Sciatic nerve (tissue), 2 donors: ENCODE measurements around the gene PDE6C. TPM values are rescaled to one million over a fixed set of nuclear protein-coding genes. Genes with fewer than 3 reads are reported as not detected.
"Not testable (repeated sequence)": the region's sequence is repeated elsewhere in the genome, so short reads cannot be mapped to it uniquely, and the experiment has no call there.

Source experiments
- ATAC-seq: fragments of 200-7000 bp; cut with Tn5 transposase; one replicate; pipeline ENCODE4 v1.9.1; 2020; ENCODE audit warnings: mild to moderate bottlenecking, moderate library complexity
- DNase-seq: peaks from one replicate; pipeline ENCODE4 v3.0.0-alpha.2; 2020; ENCODE audit warnings: low spot score
- intact Hi-C: fragments of 100-400 bp; cut with DNase I; formaldehyde crosslinking; loops from one replicate; pipeline ENCODE4 v1.14.2; 2022
- total RNA-seq: library from RNA; stranded (reverse); fragmentation: NEBNext Ultra II Directional; extraction: Animal tissue kit (Norgen Biotek cat#: 25700); gene quantifications from one replicate; pipeline ENCODE4 v1.2.1, GENCODE V29; 2021
- donor health status: DM: no; HTN: no; CAD: no.
- donor health status: DM: no; HTN: no; CAD: no.

The PDE6C gene
- total RNA-seq, 1 donor from 2014 or later = not detected

DNA sequence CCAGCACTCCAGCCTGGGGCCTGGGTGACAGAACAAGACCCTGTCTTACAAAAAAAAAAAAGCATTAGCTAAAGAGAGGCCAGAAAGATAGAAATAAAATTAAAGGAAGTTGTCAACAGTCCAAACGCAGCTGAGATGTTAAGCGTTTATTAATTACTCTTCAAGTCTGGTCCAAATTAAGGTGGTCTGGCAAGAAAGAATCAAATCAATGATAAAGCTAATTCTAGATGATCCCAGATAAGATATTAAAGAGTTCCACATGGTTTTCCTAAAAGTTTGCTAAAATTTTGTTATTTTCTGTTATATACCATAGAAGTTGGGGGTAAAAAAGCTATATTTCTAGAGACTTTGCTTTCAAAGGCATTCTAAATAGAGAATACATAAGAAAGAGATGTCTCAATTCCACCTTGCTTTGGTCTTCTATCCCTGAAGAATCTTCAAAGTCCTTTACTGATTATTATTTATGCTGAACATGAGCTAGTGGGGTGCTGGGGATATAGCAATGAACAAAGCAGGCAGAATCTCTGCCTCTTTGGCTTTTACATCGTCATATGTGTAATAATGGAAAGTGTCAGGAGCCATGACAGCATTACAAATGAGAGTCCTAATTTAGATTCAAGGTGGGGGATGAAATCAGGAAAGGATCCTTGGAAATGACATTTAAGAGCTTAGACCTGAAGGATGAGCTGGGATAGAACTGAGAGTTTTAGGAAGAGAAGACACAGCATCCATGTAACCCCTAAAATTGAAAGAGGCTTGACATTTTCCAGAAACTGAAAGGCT, 66.7 kb downstream of the PDE6C start:
- DNase-seq = no peak
- intact Hi-C loops = no loop called here
- no peak for ATAC-seq

DNA sequence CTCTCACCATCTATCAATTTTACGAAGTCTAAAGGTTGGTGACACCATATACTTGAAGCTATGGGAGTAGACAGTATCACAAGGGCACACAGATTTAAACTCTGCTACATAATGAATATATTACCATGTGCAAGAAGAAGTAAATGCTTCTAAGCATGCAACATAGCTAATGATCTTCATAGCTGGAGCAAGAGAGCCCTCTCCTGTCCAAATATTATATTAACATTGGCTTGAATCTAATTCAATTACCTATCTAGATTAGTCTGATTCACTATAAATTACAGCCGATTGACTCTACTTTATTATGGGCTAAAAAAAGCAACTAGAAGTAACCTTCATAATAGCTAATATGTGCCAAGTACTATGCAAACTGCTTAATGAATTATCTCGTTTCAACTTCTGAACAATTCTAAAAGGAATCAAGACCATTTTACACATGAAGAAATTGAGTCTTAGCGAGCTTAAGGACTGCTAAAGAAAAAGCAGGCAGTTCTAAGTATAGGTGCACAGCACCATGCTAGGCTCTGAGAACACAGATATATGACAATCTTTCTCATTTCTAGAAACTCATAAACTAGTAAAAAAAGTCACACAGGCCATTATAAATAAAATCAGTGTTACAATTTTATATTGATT, 68.2 kb downstream of the PDE6C start:
- DNase-seq (no peak), ATAC-seq (no peak)
- intact Hi-C loops = no loop called here

DNA sequence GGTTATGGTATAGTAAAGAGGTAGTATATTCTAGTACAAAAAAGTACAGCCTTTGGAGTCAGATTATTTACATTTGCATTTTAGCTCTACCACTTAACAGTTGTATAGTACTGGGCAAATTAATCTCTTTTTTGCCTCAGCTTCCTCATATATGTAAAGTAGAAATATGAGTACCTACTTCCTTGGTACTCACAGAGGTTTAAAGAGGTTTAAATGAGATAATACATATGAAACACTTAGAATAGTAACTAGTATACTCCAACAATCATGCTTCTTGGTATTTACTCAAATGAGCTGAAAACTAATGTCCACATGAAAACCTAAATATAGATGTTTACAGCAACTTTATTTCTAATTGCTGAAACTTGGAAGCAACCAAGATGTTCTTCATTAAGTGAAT, 75.4 kb downstream of the PDE6C start:
- ATAC-seq (no peak), DNase-seq (no peak)
- intact Hi-C loops = no loop called here

DNA sequence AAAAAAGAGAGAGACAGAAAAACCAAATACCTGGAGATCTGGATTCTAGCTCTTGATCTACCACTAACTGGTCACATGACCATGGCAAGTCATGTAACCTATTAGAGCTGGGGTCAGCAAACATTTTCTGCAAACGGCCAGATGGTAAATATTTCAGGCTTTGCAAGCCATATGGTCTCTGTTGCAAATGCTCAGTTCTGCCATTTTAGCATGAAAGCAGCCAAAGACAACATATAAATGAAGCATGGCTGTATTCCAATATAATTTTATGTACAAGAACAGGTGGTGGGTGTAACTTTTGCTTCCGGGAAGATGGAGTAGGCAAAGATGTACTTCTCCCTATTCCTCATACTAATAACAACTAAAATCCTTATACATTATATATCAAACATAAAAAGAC, 83.4 kb downstream of the PDE6C start:
- ATAC-seq (no peak), DNase-seq (no peak)
- intact Hi-C loops = no loop called here

DNA sequence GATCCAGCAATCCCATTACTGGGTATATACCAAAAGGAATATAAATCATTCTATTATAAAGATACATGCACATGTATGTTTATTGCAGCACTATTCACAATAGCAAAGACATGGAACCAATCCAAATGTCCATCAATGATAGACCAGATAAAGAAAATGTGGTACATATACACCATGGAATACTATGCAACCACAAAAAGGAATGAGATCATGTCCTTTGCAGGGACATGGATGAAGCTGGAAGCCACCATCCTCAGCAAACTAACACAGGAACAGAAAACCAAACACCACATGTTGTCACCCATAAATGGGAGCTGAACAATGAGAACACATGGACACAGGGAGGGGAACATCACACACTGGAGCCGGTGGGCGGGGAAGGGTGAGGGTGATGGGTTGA, 84.2 kb downstream of the PDE6C start:
- intact Hi-C loops, DNase-seq, ATAC-seq: not testable (repeated sequence)

DNA sequence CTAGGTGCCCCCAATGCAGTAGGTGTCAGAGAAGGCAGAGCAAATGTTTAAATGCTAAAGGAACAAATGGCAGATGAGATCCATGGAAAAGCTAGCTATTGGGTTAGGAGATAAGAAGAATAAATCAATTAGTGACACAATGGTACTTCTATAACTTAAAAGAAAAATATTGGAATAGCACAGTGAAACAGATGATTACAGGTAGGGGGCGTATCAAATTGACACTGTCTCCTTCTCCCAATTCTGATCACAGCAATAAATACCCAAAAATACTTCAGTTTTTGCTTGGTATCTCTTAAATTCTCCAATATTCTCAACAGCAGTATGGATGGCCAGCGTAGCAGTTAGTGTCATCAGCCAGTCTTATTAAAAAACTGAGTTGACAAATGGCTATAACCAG, 84.9 kb downstream of the PDE6C start:
- no peak for ATAC-seq

DNA sequence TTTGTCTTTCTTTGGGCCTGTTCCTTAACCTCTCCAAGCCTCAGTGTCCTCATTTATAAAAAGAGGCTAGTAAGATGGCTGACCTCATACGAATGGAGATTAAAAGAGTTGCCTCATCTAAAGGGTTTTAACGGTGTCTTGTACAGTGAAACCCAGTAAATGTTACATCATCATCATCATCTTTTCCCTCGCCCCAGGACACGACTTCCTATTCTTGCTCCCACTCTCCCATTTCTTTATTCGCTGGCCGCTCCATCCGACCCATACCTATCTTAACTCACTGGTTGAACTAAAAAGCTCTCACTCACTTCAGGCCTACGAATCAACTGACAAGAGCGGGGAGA, 89.5 kb downstream of the PDE6C start:
- intact Hi-C loops = no loop called here
- ATAC-seq (peak; percentile 27), DNase-seq (no peak)

More for the DNA sequence above, 84.9 kb downstream of the PDE6C start:
- intact Hi-C loops = no loop called here
- no peak for DNase-seq

DNA sequence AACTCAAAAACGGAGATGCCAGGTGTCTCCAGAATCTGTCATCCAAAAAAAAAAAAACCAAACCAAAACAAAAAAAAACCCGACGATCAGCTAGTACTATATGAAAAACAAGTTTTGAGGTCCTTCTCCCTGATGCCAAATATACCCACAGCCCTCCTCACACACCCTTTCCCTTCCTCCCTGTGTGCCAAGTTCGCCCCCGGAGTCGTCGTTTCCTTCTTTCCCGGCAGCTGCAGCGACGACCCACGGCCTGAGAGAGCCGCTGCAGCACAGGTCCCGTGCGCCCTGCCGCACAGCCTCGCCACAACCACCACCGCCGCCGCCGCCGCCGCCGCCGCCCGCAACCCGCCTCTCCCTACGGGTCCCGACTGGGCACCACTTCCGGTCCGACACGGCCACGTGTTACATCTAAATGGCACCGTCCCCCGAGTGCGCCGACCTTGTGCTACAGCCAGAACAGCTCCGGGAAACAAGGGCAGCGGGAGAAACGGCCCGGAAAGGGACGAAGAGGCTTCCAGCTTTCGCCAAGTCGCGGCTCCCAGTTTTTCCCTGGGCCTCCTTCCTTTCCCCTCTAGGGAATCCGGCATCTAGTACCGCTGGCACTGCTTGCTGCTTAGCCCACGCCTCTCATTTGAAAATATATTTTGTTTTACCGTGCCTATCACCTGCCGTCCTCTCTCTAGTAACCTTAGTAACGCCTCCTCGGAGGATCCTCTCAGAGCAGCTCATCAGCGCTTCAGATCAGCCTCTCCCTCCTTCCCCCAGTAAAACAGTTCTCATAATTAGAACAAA, 90.1 kb downstream of the PDE6C start, which contains the start of gene FRA10AC1:
Gene FRA10AC1, minus strand, starts transcription at position 383 of the 792 bp plus-strand sequence. CDS start 2,486 bp downstream, outside the sequence.
- ATAC-seq (peak; percentile 99), DNase-seq (peak; percentile 95)
- intact Hi-C loops = no loop called here

DNA sequence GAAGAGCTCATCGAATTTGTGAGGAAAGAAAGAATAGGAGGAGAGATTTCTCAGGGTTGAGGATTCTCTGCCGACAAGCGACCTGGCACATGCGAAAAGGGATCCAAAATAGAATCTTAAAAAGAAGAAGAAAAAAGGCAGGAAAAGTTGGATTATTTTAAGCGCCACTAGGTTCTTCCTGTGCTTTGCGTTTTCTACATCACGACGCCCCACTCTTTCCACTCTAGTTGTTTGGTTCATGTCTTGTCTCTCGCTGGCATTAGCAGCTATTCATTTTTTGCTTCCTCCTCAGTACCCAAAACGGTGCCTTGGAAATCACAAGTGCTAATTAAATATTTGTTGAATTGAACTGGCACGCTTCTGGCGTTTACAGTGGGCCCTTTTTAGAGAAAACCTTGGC, 90.7 kb downstream of the PDE6C start:
- no peak for DNase-seq

DNA sequence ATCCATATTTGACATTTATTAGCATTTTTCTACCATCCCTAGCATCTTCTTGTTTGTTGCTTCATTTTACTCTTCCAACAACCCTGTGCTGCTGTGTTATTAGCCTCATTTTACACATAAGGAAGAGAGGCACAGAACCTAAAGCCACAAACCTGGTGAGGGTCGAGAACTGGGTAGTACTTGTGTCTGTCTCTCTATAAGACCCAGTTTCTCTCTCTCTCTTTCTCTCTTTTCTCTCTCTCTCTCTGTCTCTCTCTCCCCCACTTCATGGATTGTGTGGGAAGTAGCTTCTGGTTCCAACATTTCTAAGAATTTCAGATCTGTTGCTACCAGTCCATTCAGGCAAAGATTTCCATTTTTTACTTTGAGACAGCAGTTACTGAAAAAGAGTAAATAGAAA, 91.5 kb downstream of the PDE6C start:
- ATAC-seq (no peak), DNase-seq (no peak)
- intact Hi-C loops = no loop called here

More for the DNA sequence above, 90.7 kb downstream of the PDE6C start:
- peak; percentile 26 for ATAC-seq
- intact Hi-C loops = no loop called here

DNA sequence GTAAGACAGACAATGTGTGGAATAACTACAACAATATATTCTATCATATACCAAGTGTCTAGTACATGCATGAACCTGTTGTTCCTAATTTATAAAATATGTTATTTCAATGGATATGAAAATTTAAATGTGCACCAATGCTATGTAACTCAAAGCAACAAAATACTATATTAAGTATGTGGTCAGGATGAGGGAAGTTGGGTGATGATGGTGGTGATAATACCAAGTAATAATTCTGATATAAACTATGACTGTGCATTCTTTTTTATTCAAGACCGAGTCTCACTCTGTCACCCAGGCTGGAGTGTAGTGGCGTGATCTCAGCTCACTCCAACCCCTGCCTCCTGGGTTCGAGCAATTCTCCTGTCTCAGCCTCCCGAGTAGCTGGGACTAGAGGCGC, 92.1 kb downstream of the PDE6C start:
- intact Hi-C loops = no loop called here

DNA sequence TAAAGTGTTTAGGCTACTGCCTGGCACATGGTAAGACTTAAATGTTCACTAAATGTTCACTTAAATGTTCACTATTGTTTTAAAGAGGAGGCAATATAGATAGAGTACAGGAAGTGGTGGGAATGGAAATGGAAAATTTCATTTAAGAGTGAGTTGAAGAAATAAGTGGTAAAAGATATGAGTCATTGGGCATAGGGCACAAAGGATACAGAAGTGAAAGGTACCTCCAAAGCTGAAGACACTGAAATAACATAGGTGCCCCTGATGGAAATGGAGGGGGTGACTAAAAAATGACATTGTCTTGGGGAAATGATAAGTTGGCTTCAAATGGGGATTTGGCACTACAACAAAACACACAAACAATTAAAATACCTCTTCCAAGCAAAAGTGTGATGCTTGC, 95.3 kb downstream of the PDE6C start:
- DNase-seq (no peak), ATAC-seq (no peak)
- intact Hi-C loops = no loop called here

More for the DNA sequence above, 92.1 kb downstream of the PDE6C start:
- no peak for DNase-seq
- ATAC-seq = no peak

DNA sequence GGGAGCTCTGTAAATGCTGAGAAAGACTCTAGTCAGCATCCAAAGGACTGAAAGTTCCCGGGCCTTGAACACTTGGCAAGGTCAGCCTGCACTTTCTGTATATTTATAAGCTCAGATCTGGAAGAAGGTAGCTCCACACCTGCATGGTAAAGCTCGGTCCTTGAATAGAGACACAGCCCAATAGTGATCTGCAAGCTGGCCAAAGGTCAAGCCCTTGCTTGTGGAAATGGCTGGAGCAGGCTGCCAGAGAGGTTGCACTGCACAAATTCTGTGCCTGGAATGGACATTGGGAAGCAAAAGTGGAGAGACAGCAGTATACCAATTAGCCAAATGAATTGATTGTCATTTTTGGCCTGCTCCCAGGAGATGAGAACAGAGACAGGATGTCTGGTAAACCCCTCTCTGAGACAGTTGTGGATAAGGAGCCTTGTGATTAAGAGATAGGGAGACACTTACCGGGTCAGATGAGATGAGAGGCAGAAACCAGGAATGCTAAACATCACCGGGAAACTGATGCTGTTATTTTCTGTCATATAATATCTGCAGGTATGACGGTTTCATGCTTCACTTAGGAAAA, 98.1 kb downstream of the PDE6C start:
- intact Hi-C loops = no loop called here
- DNase-seq (no peak), ATAC-seq (no peak)

DNA sequence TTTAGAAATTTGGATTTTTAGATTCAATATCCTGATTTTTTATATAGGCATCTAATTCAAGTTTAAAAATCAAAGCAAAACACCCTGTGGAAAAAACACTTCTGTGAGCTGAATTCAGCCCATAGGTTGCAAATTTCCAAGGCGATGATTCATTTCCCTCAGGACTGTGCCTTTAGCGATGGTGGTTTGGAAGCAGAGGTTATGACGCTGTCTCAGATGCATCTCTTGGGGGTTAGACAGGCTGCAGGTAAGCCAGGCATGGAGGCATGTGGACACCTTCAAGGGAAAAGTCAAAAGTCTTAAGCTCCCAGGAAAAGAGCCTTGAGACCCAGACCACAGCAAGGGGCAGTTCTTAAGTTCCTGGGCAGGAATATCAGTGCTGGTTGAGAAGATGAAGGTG, 99.6 kb downstream of the PDE6C start:
- intact Hi-C loops = no loop called here
- no peak for ATAC-seq
- no peak for DNase-seq

DNA sequence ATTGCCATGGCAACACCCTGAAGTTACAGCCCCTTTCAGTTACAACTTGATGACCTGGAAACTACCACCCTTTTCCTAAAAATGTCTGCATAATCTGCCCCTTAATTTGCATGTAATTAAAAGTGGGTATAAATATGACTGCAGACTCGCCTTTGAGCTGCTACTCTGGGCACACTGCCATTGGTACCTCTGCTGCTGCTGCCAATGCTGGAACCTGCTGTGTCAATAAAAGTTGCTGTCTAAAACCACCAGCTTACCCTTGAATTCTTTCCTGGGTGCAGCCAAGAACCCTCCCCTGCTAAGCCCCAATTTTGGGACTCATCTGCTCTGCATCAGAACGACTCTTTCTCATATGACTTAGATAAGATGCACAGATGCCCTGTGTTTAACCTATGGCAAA, 100.3 kb downstream of the PDE6C start:
- DNase-seq (no peak), ATAC-seq (no peak)
- intact Hi-C loops = no loop called here

DNA sequence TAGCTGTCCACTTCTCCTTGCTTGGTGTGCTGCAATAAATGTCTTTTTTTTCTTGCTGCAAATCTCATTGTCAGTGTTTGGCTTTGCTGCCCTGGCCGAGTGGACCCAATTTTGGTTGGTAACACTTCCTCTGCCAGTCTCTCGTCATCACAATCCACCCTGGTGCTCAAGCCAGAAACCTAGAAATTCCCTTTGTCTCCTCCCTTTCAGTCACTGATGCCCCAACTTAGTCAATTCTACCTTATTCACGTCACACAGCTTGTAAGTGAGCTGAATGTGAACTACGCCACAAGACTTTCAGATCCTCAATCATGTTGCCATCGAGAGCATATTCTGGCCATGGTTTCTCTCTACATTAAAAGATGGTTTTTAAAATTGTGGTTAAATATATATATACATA, 103.0 kb downstream of the PDE6C start:
- no peak for DNase-seq
- intact Hi-C loops = no loop called here
- ATAC-seq = no peak
